Activated B cell treated with CpG ODN at 0.5 μM for 24 hours (primary cell): Measurements from ENCODE around the gene OR6Q1. TPM values are rescaled to one million over a fixed set of nuclear protein-coding genes. Genes with fewer than 3 reads are reported as not detected.

Experiments used
- ATAC-seq: fragments of 200-7000 bp; cut with Tn5 transposase; one replicate; pipeline ENCODE4 v1.10.0; 2021; ENCODE audit warnings: low read depth, mild to moderate bottlenecking, moderate library complexity
- CTCF ChIA-PET: fragments of 350-600 bp; sonication (Branson Sonifier 250); formaldehyde crosslinking; loops from one replicate; lab custom pipeline; 2021; ENCODE audit warnings: antibody characterized with exemption; lab: Charles Lee
- POLR2A ChIA-PET: fragments of 350-600 bp; sonication (Branson Sonifier 250); formaldehyde crosslinking; loops from one replicate; lab custom pipeline; 2021; ENCODE audit warnings: antibody characterized with exemption; lab: Charles Lee
- DNase-seq: peaks from one replicate; pipeline ENCODE4 v3.0.0; 2022
- H3K27ac Mint-ChIP-seq: one replicate; pipeline ENCODE4 v1.8.0; 2020; ENCODE audit warnings: mixed read lengths
- H3K27me3 Mint-ChIP-seq: one replicate; pipeline ENCODE4 v1.8.0; 2021; ENCODE audit warnings: mixed read lengths
- H3K36me3 Mint-ChIP-seq: one replicate; pipeline ENCODE4 v1.8.0; 2021; ENCODE audit warnings: low read depth, mixed read lengths
- H3K4me1 Mint-ChIP-seq: one replicate; pipeline ENCODE4 v1.8.0; 2021; ENCODE audit warnings: mixed read lengths
- H3K4me3 Mint-ChIP-seq: one replicate; pipeline ENCODE4 v1.8.0; 2020; ENCODE audit warnings: mild to moderate bottlenecking, mixed read lengths
- H3K9me3 Mint-ChIP-seq: one replicate; pipeline ENCODE4 v1.8.0; 2020; ENCODE audit warnings: mixed read lengths
- CTCF ChIP-seq: fragments of 200-600 bp; IDR thresholded peaks from one replicate; pipeline ENCODE4 v1.8.0; 2022; ENCODE audit warnings: antibody characterized with exemption, mild to moderate bottlenecking
- intact Hi-C: fragments of 100-400 bp; cut with micrococcal nuclease; formaldehyde crosslinking; loops from one replicate; pipeline ENCODE4 v1.15.1; 2024
- total RNA-seq: library from RNA; stranded (reverse); gene quantifications from 2 replicates; pipeline ENCODE4 v1.2.3, GENCODE V29; 2022

OR6Q1 gene
- total RNA-seq, 1 donor from 2014 or later: not detected

GRCh38 chr11:58060939-58061672 is 30.4 kb downstream of the OR6Q1 start:
- no peaks in the 10 kb centered on the region for H3K36me3 Mint-ChIP-seq

GRCh38 chr11:58061813-58062212 is 31.1 kb downstream of the OR6Q1 start:
- Mint-ChIP-seq H3K27me3 (peaks cover 15% of the 10 kb centered on the region), H3K27ac (no peak overlapping the region), H3K4me3 (no peak overlapping the region), H3K36me3 (no peaks in the 10 kb centered on the region), H3K4me1 (no peaks in the 10 kb centered on the region), H3K9me3 (no peaks in the 10 kb centered on the region)
- no peak for TF ChIP-seq CTCF
- DNase-seq (no peak), ATAC-seq (no peak)
- ChIA-PET CTCF (no interaction called here), POLR2A (no interaction called here)
- intact Hi-C loops: no loop called here

More at GRCh38 chr11:58060939-58061672, 30.4 kb downstream of the OR6Q1 start:
- POLR2A ChIA-PET: no interaction called here
- H3K9me3 Mint-ChIP-seq: no peaks in the 10 kb centered on the region
- no peak overlapping the region for H3K27ac Mint-ChIP-seq
- no peak for TF ChIP-seq CTCF
- H3K4me3 Mint-ChIP-seq: no peak overlapping the region
- intact Hi-C loops: no loop called here
- peaks cover 15% of the 10 kb centered on the region for H3K27me3 Mint-ChIP-seq
- no peaks in the 10 kb centered on the region for H3K4me1 Mint-ChIP-seq
- CTCF ChIA-PET: no interaction called here
- ATAC-seq: no peak
- no peak for DNase-seq

- Mint-ChIP-seq H3K4me1 (no peaks in the 10 kb centered on the region), H3K27ac (no peak overlapping the region), H3K9me3 (no peaks in the 10 kb centered on the region), H3K4me3 (no peak overlapping the region), H3K27me3 (peaks cover 6% of the 10 kb centered on the region), H3K36me3 (no peaks in the 10 kb centered on the region)
- no peak for TF ChIP-seq CTCF
- intact Hi-C loops: no loop called here
- no peak for DNase-seq
- ATAC-seq: no peak
- POLR2A ChIA-PET: no interaction called here
- CTCF ChIA-PET: no interaction called here
Measured at GRCh38 chr11:58067685-58068084, 36.9 kb downstream of the OR6Q1 start.

- Mint-ChIP-seq H3K4me1 (no peaks in the 10 kb centered on the region), H3K27ac (no peak overlapping the region), H3K27me3 (peaks cover 6% of the 10 kb centered on the region), H3K4me3 (no peak overlapping the region), H3K36me3 (no peaks in the 10 kb centered on the region), H3K9me3 (peaks cover under 1% of the 10 kb centered on the region)
- no peak for TF ChIP-seq CTCF
- intact Hi-C loops: no loop called here
- no peak for ATAC-seq
- POLR2A ChIA-PET: no interaction called here
- no peak for DNase-seq
- CTCF ChIA-PET: no interaction called here
Measured at GRCh38 chr11:58068655-58069054, 37.9 kb downstream of the OR6Q1 start.

- Mint-ChIP-seq H3K27me3 (peaks cover 2% of the 10 kb centered on the region), H3K27ac (no peak overlapping the region), H3K36me3 (no peaks in the 10 kb centered on the region), H3K9me3 (peaks cover 8% of the 10 kb centered on the region), H3K4me1 (no peaks in the 10 kb centered on the region), H3K4me3 (no peak overlapping the region)
- intact Hi-C loops: no loop called here
- DNase-seq (no peak), ATAC-seq (no peak)
- no peak for TF ChIP-seq CTCF
- ChIA-PET CTCF (no interaction called here), POLR2A (no interaction called here)
Measured at GRCh38 chr11:58070585-58070984, 39.8 kb downstream of the OR6Q1 start.
